ENCODE data around the gene GABRG3. TPM values are rescaled to one million over a fixed set of nuclear protein-coding genes. Genes with fewer than 3 reads are reported as not detected.
A peak's percentile ranks its signal among the peaks of the same experiment; 100 is the strongest.

GABRG3 gene
- total and polyA plus RNA-seq, 9 of the 15 experiments (the other 6 are each of a cell fraction or from before 2014, with no cell fraction given) = 4.0 to 15.1 (median 11.2) TPM

DNA sequence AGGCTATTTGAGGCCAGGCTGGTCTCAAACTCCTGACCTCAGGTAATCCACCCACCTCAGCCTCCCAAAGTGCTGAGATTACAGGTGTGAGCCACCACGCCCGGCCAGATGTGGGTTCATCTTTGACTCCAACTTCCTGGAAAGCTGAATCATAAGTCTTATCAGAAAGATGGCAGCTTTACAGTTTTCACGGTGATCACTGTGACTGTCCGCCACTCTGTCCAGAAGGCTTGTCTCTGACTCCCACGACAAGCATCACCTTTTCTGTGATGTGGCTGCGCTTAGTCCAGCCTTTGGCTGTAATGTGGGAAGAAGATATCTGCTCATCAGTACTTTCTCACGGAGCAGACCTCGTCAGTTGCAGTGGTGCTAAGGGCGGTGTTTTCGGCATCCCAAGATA is 527.7 kb downstream of the GABRG3 start:
- FAIRE-seq (peak; percentile 84), ATAC-seq (peak; percentile 60), DNase-seq (ENCODE audit: extremely low read depth in 1 of 4, low spot score in 3 of 4) (peak; percentile 11 to 65 (median 20))
- Histone ChIP-seq H3K4me1 (replicated peaks in 1 of 2; ENCODE audit: control insufficient read depth in 2 of 2, insufficient read depth in 2 of 2, low read length in 2 of 2) (peaks cover 0 to 6% of the 10 kb centered on the region in 2 experiments; a peak in 3 of 5 replicates), H3K9me3 (replicated peaks; ENCODE audit: control insufficient read depth, insufficient read depth, low read depth, low read length) (no peaks in the 10 kb centered on the region), H2AFZ (ENCODE audit: low read depth, low read length) (no peak overlapping the region), H3K79me2 (ENCODE audit: control insufficient read depth, insufficient read depth, low read length) (no peaks in the 10 kb centered on the region), H3K36me3 (ENCODE audit: control insufficient read depth, insufficient read depth, low read length) (no peaks in the 10 kb centered on the region), H3K9me1 (ENCODE audit: control insufficient read depth, insufficient read depth, low read length) (no peaks in the 10 kb centered on the region), H3K27me3 (ENCODE audit: control insufficient read depth in 2 of 2, insufficient read depth in 2 of 2, low read length in 2 of 2) (no peaks in the 10 kb centered on the region), H3K4me3 (no peak overlapping the region), H3K9ac (ENCODE audit: insufficient read depth in 1 of 2, low read depth in 2 of 2, low read length in 2 of 2) (no peak overlapping the region), H3K27ac (ENCODE audit: extremely low read depth, low read depth, low read length) (no peak overlapping the region), H4K20me1 (replicated peaks; ENCODE audit: control insufficient read depth, insufficient read depth, low read length) (no peaks in the 10 kb centered on the region), H3K4me2 (ENCODE audit: insufficient read depth, low read length) (no peak overlapping the region)
- in situ Hi-C loops (cut with MboI) = no loop called here
- POLR2A ChIA-PET = interaction anchor here (1.1 kb wide), 1 partner anchor 188 kb away, joined by 3 read pairs; no protein-coding TSS in a partner anchor
- intact Hi-C loops (cut with micrococcal nuclease) = no loop called here
- no TSS peak for BruUV-seq (replicated peaks)
- 4% methylated on average over 10 of the region's 10 CpGs for WGBS (ENCODE audit: insufficient coverage, low coverage, missing lambda C conversion rate)
- CTCF ChIA-PET (ENCODE audit: low intra/inter-chr PET ratio) = no interaction called here
- no peak for TF ChIP-seq CHCHD3 (CRISPR knock-in tag; IDR thresholded peaks at IDR 0.05)
- TF ChIP-seq CBX1 (IDR thresholded peaks at IDR 0.05; ENCODE audit: low read depth) = no peak
- no peak for TF ChIP-seq ZBTB7A (IDR thresholded peaks at IDR 0.05; ENCODE audit: borderline replicate concordance, control insufficient read depth, low read depth, low read length)
- TF ChIP-seq, protein P1, sequence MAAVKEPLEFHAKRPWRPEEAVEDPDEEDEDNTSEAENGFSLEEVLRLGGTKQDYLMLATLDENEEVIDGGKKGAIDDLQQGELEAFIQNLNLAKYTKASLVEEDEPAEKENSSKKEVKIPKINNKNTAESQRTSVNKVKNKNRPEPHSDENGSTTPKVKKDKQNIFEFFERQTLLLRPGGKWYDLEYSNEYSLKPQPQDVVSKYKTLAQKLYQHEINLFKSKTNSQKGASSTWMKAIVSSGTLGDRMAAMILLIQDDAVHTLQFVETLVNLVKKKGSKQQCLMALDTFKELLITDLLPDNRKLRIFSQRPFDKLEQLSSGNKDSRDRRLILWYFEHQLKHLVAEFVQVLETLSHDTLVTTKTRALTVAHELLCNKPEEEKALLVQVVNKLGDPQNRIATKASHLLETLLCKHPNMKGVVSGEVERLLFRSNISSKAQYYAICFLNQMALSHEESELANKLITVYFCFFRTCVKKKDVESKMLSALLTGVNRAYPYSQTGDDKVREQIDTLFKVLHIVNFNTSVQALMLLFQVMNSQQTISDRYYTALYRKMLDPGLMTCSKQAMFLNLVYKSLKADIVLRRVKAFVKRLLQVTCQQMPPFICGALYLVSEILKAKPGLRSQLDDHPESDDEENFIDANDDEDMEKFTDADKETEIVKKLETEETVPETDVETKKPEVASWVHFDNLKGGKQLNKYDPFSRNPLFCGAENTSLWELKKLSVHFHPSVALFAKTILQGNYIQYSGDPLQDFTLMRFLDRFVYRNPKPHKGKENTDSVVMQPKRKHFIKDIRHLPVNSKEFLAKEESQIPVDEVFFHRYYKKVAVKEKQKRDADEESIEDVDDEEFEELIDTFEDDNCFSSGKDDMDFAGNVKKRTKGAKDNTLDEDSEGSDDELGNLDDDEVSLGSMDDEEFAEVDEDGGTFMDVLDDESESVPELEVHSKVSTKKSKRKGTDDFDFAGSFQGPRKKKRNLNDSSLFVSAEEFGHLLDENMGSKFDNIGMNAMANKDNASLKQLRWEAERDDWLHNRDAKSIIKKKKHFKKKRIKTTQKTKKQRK (IDR thresholded peaks at IDR 0.05; ENCODE audit: borderline replicate concordance, low read depth, low read length) = no peak
- TF ChIP-seq, protein P2, sequence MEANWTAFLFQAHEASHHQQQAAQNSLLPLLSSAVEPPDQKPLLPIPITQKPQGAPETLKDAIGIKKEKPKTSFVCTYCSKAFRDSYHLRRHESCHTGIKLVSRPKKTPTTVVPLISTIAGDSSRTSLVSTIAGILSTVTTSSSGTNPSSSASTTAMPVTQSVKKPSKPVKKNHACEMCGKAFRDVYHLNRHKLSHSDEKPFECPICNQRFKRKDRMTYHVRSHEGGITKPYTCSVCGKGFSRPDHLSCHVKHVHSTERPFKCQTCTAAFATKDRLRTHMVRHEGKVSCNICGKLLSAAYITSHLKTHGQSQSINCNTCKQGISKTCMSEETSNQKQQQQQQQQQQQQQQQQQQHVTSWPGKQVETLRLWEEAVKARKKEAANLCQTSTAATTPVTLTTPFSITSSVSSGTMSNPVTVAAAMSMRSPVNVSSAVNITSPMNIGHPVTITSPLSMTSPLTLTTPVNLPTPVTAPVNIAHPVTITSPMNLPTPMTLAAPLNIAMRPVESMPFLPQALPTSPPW (CRISPR knock-in tag; IDR thresholded peaks at IDR 0.05) = 0 out of 2 replicates have a peak, but pooled peaks have one; percentile 12
- TF ChIP-seq RFX1 (IDR thresholded peaks at IDR 0.05) = no peak
- TF ChIP-seq, protein P3, sequence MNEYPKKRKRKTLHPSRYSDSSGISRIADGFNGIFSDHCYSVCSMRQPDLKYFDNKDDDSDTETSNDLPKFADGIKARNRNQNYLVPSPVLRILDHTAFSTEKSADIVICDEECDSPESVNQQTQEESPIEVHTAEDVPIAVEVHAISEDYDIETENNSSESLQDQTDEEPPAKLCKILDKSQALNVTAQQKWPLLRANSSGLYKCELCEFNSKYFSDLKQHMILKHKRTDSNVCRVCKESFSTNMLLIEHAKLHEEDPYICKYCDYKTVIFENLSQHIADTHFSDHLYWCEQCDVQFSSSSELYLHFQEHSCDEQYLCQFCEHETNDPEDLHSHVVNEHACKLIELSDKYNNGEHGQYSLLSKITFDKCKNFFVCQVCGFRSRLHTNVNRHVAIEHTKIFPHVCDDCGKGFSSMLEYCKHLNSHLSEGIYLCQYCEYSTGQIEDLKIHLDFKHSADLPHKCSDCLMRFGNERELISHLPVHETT (CRISPR knock-in tag; conservative IDR thresholded peaks at IDR 0.05 in 1 of 2, IDR thresholded peaks at IDR 0.05 in 1 of 2) = no peak
- peak; percentile 82 to 88 for TF ChIP-seq TRIM24 (IDR thresholded peaks at IDR 0.05)
- TF ChIP-seq POLR3G (IDR thresholded peaks at IDR 0.05; ENCODE audit: extremely low read depth, insufficient read length, insufficient replicate concordance) = no peak
- TF ChIP-seq NCOR1 (IDR thresholded peaks at IDR 0.05) = peak; percentile 68
- TF ChIP-seq STAT5A (IDR thresholded peaks at IDR 0.05; ENCODE audit: borderline replicate concordance, low read length) = peak; percentile 56; the same call in 1 of the 2 replicates
- TF ChIP-seq KLF16 (IDR thresholded peaks at IDR 0.05) = peak; percentile 44; the same call in 1 of the 2 replicates
- TF ChIP-seq, protein P4, sequence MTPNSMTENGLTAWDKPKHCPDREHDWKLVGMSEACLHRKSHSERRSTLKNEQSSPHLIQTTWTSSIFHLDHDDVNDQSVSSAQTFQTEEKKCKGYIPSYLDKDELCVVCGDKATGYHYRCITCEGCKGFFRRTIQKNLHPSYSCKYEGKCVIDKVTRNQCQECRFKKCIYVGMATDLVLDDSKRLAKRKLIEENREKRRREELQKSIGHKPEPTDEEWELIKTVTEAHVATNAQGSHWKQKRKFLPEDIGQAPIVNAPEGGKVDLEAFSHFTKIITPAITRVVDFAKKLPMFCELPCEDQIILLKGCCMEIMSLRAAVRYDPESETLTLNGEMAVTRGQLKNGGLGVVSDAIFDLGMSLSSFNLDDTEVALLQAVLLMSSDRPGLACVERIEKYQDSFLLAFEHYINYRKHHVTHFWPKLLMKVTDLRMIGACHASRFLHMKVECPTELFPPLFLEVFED (CRISPR knock-in tag; conservative IDR thresholded peaks at IDR 0.05) = no peak
- no peak for TF ChIP-seq ZNF707 (CRISPR knock-in tag; conservative IDR thresholded peaks at IDR 0.05)
- peak; percentile 90 for TF ChIP-seq CBFA2T2 (conservative IDR thresholded peaks at IDR 0.05)
- TF ChIP-seq NFIC (IDR thresholded peaks at IDR 0.05) = peak; percentile 55; the same call in 1 of the 2 replicates

All from K562 (cell line).